Breast epithelium (tissue), 4 donors: ENCODE data around the gene RBMXL2. TPM values are rescaled to one million over a fixed set of nuclear protein-coding genes. Genes with fewer than 3 reads are reported as not detected.

Experiments used
- DNase-seq, 2 donors: peaks; one replicate each; pipeline ENCODE4 v3.0.0-alpha.2; 2019; ENCODE audit warnings: low spot score in 2 of 2
- H3K27ac ChIP-seq, 2 donors: fragments of 200-600 bp; sonication (generic) in 1 of 2; one replicate each; pipeline ENCODE4 v1.5.1; 2016 to 2019; ENCODE audit warnings: mild to moderate bottlenecking in 1 of 2
- H3K27me3 ChIP-seq, 2 donors: fragments of 200-600 bp; sonication (generic) in 1 of 2; one replicate each; pipeline versions ENCODE4 v1.5.1 to v1.6.0; 2017 to 2019; ENCODE audit warnings: control low read depth in 1 of 2, mild to moderate bottlenecking in 1 of 2
- H3K36me3 ChIP-seq: fragments of 200-600 bp; one replicate; pipeline ENCODE4 v1.5.1; 2019
- H3K4me1 ChIP-seq, 2 donors: fragments of 200-600 bp; sonication (generic); one replicate each; pipeline ENCODE4 v1.5.1; 2016 to 2019; ENCODE audit warnings: control low read depth in 1 of 2
- H3K4me3 ChIP-seq, 3 donors: fragments of 200-600 bp; sonication (generic); 1 replicate in 2 of 3; 2 replicates in 1 of 3; pipeline ENCODE4 v1.5.1; 2016 to 2019; ENCODE audit warnings: mild to moderate bottlenecking in 3 of 3, moderate library complexity in 2 of 3
- H3K9me3 ChIP-seq, 2 donors: fragments of 200-600 bp; sonication (generic) in 1 of 2; one replicate each; pipeline ENCODE4 v1.5.1; 2016 to 2019; ENCODE audit warnings: control low read depth in 1 of 2
- POLR2A ChIP-seq: fragments of 450-650 bp; IDR thresholded peaks from one replicate; pipeline ENCODE4 v1.6.1; 2016; ENCODE audit warnings: antibody characterized with exemption, mild to moderate bottlenecking, moderate library complexity
- POLR2AphosphoS5 ChIP-seq, 3 donors: sonication (generic); formaldehyde crosslinking; IDR thresholded peaks; one replicate each; pipeline ENCODE4 v1.6.1; 2017; ENCODE audit warnings: antibody characterized with exemption in 3 of 3
- intact Hi-C: fragments of 100-400 bp; cut with DNase I; formaldehyde crosslinking; loops from one replicate; pipeline ENCODE4 v1.15.1; 2023; ENCODE audit warnings: low total_unique reads
- total RNA-seq, 3 donors: library from RNA; depleted of rRNA; stranded (reverse); fragments of >200 nt; gene quantifications; one replicate each; pipeline ENCODE4 v1.1.0, GENCODE V29; 2016
- TF ChIP-seq, protein P1 (sequence below), 3 donors: fragments of 450-650 bp; IDR thresholded peaks; one replicate each; pipeline ENCODE4 v1.5.1; 2016 to 2017; ENCODE audit warnings: antibody characterized with exemption in 3 of 3, mild to moderate bottlenecking in 3 of 3, moderate library complexity in 3 of 3

The RBMXL2 gene
- total RNA-seq, result under 1 TPM in 1 of 3 donors, not detected in 2; 0.15 TPM

- Histone ChIP-seq H3K9me3 (no peaks in the 10 kb centered on the region), H3K36me3 (no peaks in the 10 kb centered on the region), H3K27ac (no peak within 1 kb of the TSS), H3K4me1 (no peaks in the 10 kb centered on the region), H3K4me3 (no peak within 1 kb of the TSS), H3K27me3 (no peaks in the 10 kb centered on the region)
- TF ChIP-seq, protein P1, sequence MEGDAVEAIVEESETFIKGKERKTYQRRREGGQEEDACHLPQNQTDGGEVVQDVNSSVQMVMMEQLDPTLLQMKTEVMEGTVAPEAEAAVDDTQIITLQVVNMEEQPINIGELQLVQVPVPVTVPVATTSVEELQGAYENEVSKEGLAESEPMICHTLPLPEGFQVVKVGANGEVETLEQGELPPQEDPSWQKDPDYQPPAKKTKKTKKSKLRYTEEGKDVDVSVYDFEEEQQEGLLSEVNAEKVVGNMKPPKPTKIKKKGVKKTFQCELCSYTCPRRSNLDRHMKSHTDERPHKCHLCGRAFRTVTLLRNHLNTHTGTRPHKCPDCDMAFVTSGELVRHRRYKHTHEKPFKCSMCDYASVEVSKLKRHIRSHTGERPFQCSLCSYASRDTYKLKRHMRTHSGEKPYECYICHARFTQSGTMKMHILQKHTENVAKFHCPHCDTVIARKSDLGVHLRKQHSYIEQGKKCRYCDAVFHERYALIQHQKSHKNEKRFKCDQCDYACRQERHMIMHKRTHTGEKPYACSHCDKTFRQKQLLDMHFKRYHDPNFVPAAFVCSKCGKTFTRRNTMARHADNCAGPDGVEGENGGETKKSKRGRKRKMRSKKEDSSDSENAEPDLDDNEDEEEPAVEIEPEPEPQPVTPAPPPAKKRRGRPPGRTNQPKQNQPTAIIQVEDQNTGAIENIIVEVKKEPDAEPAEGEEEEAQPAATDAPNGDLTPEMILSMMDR (IDR thresholded peaks at IDR 0.05), result no peak
- intact Hi-C loops, result no loop called here
- no peak for DNase-seq
Measured at GRCh38 chr11:7088921-7089320, at the start of gene RBMXL2. TSS of gene RBMXL2 (plus strand) at chr11:7088998. CDS start at chr11:7089121, 123 bp downstream.

DNA sequence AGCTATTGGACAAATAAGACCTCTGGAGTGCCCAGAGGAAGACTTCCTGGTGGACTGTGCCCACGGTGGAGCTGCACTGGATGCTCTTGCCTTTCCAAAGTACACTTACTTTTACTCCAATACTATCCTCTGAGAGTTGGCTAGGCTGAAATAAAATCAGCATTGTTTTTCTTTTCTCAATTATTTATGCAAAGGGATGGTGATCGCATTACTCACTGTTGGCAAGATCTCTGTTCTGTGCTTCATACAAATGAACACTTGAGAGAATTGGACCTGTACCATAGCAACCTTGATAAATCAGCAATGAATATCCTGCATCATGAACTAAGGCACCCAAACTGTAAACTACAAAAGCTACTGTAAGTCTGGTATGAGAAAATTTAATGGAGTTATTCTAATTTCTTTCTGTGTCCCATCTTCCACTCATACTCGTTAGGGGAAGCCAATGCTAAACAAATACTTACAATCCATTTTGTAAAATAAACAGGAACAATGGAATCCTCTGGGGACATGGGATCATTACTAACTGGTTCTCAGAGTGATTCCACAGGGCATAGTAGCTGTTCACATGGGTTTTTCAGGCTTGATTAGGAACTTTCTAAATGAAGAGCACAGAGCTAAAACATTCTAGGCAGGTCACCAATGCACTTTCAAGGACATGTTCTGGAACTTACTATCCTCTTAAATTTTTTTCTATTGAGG is 42.2 kb upstream of the RBMXL2 start:
- H3K27me3 ChIP-seq, result no peaks in the 10 kb centered on the region
- TF ChIP-seq POLR2A (no peak), POLR2AphosphoS5 (IDR thresholded peaks at IDR 0.05) (no peak)
- TF ChIP-seq, protein P1 (IDR thresholded peaks at IDR 0.05), result no peak
- H3K4me3 ChIP-seq, result no peak overlapping the region
- intact Hi-C loops, result no loop called here
- H3K9me3 ChIP-seq, result no peaks in the 10 kb centered on the region
- no peak overlapping the region for H3K27ac ChIP-seq
- no peak for DNase-seq
- H3K4me1 ChIP-seq, result no peaks in the 10 kb centered on the region
- no peaks in the 10 kb centered on the region for H3K36me3 ChIP-seq

DNA sequence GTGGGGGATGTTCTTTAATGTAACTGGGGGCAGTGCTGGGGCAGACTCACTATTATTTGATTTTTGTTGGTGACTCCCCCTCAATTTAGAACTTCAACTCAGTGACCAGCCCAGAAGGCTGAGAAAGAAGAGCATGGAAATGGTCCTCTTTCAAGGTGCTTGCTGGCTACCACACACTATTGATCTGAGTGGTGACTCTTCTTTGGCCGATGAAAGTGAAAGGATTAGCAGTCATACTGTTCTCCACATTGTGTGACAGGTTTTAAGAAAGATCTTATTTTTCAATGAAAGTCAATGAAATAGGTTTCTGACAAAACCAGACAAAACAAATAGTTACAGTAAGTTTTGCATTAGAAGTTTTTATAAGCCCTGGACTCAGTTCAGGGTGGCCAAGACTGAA is 38.6 kb upstream of the RBMXL2 start:
- intact Hi-C loops, result no loop called here
- no peaks in the 10 kb centered on the region for H3K9me3 ChIP-seq
- no peaks in the 10 kb centered on the region for H3K4me1 ChIP-seq
- H3K4me3 ChIP-seq, result no peak overlapping the region
- TF ChIP-seq, protein P1 (IDR thresholded peaks at IDR 0.05), result no peak
- TF ChIP-seq POLR2A, result no peak
- TF ChIP-seq POLR2AphosphoS5 (IDR thresholded peaks at IDR 0.05), result no peak
- H3K36me3 ChIP-seq, result no peaks in the 10 kb centered on the region
- no peak for DNase-seq
- H3K27me3 ChIP-seq, result no peaks in the 10 kb centered on the region
- no peak overlapping the region for H3K27ac ChIP-seq

GRCh38 chr11:7056828-7057513 is 31.8 kb upstream of the RBMXL2 start:
- no peaks in the 10 kb centered on the region for H3K27me3 ChIP-seq
- no peak overlapping the region for H3K27ac ChIP-seq
- H3K4me1 ChIP-seq, result no peaks in the 10 kb centered on the region
- no peaks in the 10 kb centered on the region for H3K9me3 ChIP-seq
- TF ChIP-seq, protein P1 (IDR thresholded peaks at IDR 0.05), result no peak
- no peak for TF ChIP-seq POLR2A
- no peak for TF ChIP-seq POLR2AphosphoS5 (IDR thresholded peaks at IDR 0.05)
- H3K36me3 ChIP-seq, result no peaks in the 10 kb centered on the region
- DNase-seq, result no peak
- H3K4me3 ChIP-seq, result no peak overlapping the region
- intact Hi-C loops, result no loop called here

- Histone ChIP-seq H3K9me3 (no peaks in the 10 kb centered on the region), H3K4me3 (no peak overlapping the region), H3K4me1 (no peaks in the 10 kb centered on the region), H3K36me3 (no peaks in the 10 kb centered on the region), H3K27me3 (no peaks in the 10 kb centered on the region), H3K27ac (no peak overlapping the region)
- intact Hi-C loops, result no loop called here
- no peak for DNase-seq
- TF ChIP-seq, protein P1 (IDR thresholded peaks at IDR 0.05), result no peak
- no peak for TF ChIP-seq POLR2AphosphoS5 (IDR thresholded peaks at IDR 0.05)
- TF ChIP-seq POLR2A, result no peak
Measured at GRCh38 chr11:7057641-7058040, 31.2 kb upstream of the RBMXL2 start.
